HG03457 (cell line): Measurements from ENCODE around the gene RAB27B.
"Not testable (repeated sequence)": the region's sequence is repeated elsewhere in the genome, so short reads cannot be mapped to it uniquely, and the experiment has no call there.

Experiments
- ATAC-seq: cut with Tn5 transposase; IDR thresholded peaks from one replicate; pipeline ENCODE4 v1.9.1; 2021; ENCODE audit warnings: moderate number of reproducible peaks; ENCODE audit not compliant: unreplicated experiment

RAB27B gene, protein sequence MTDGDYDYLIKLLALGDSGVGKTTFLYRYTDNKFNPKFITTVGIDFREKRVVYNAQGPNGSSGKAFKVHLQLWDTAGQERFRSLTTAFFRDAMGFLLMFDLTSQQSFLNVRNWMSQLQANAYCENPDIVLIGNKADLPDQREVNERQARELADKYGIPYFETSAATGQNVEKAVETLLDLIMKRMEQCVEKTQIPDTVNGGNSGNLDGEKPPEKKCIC

DNA sequence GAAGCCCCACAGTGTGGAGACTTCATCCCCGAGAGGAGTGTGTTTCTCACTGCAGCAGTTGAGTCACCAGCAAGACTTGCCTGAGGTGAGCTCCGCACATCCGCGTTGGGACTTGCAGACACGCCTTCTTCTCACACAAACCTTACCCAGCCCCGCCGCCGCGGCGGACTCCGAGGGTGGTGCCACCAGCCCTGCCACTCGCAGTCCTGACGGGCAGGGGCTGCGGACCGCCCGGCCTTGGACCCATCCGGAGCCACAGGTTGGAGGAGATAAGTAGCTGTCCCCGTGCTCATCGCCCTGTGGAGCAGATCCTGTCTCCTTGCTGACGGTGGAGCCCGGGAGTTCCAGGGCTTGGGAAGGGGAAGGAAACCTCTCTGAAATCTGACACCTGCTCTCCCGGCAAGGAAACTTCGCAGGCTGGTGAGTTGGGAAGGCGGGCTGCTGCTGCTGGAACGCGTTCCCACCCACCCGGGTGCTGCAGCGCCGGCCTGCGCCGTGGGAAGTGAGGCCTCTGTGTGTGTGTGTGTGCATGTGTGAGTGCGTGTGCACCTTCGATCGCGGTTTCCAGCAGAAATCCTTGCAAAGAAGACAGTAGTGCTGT is at the start of gene RAB27B:
TSS of gene RAB27B (plus strand) at position 197 of the 601 bp plus-strand sequence. CDS start 49,109 bp downstream, outside the sequence.
- no peak for ATAC-seq

DNA sequence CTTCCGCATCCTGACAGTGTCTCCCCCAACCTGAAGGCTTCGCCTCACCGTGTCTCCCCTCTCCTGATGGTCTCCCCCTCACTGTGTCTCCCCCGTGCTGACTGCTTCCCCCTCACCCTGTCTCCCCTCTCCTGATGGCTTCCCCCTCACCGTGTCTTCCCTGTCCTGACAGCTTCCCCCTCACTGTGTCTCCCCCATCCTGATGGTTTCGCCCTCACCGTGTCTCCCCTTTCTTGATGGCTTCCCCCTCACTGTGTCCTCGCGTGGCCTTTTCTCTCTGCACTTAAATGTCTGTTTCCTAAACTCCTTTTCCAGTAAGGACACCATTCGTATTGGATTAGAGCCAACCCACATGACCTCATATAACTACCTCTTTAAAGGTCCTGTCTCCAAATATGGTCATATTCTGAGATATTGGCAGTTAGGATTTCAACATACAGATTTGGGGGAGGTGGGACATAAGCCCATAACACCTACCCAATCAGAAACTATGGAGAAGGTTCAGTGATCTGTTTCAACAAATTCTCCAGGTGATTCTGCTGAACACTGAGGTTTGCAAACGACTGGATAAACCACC is 47.9 kb upstream of the RAB27B start:
- ATAC-seq, result no peak

DNA sequence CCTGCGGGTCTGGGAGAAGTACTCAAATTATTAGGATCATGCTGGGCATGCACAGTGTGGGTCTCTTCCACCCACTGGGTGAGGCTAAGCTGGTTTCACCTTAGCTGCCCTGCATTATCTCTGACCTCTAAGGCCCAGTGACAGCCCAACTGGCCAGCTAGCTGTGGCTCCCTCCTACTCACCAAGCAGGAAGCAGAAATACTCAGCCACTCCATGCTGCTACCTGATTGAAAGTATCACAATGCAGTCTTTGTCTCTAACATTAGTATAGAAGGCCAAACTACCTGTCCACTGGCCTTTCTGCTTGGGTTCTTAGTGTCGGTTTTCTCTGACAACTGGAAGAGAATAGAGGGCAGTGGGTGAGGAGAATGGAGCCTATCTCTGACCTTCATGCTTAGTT is 47.3 kb upstream of the RAB27B start:
- ATAC-seq, result no peak

GRCh38 chr18:54783139-54783538 is 45.1 kb upstream of the RAB27B start:
- ATAC-seq, result no peak

DNA sequence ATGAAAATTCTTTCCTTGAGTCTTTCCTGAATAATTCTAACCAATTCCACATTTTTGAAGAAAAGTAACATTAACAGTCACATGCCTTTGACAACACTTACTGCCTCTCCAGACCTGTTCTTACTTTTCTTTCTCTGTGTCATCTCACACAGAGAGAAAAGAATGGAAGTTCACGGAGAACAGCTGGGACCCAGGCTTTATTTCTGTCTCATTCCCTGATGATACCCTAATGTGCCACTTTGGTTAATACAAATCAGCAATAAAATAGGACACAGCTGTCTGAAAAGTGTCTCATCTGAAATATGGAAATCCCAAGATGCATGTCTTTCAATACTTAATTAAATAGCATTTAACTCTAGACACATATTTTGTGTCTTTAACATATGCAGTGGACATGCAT is 42.1 kb upstream of the RAB27B start:
- no peak for ATAC-seq

GRCh38 chr18:54787121-54787520 is 41.2 kb upstream of the RAB27B start:
- no peak for ATAC-seq

GRCh38 chr18:54787616-54788015 is 40.7 kb upstream of the RAB27B start:
- no peak for ATAC-seq

DNA sequence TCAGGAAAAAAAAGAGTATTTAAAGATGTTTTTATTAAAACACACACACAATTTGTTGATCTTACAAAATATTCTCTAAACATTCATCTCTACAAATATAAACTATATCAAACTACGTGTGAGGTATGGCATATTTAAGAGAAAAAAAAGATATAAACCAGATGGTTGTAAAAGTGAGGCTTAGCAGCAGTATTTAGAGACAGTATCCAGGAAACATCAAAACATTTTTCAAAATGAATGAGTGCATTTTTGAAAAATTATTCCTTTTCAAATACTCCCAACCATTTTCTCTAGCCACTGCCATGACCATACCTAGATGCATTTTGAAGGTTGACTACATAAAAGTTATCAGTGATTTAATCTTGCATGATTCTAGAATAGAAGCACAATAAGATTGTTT is 38.2 kb upstream of the RAB27B start:
- ATAC-seq, result no peak

DNA sequence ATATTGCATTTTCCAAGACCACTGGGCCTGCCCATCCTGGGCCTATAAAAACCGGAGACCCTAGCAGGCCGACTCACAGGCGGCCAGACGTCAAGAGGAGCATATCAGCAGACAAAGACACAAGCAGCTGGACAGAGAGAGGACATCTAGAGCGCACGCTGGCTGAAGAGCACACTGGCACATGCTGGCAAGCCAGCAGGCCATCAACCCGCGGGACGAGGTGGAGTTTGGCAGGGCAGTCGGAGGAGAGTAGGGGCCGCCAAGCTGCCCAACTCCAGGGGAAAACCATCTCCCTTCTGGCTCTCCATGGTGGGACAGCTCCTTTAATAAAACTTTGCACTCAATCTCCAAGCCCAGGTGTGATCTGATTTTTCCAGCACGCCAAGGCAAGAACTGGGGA is 36.6 kb upstream of the RAB27B start:
- no peak for ATAC-seq

DNA sequence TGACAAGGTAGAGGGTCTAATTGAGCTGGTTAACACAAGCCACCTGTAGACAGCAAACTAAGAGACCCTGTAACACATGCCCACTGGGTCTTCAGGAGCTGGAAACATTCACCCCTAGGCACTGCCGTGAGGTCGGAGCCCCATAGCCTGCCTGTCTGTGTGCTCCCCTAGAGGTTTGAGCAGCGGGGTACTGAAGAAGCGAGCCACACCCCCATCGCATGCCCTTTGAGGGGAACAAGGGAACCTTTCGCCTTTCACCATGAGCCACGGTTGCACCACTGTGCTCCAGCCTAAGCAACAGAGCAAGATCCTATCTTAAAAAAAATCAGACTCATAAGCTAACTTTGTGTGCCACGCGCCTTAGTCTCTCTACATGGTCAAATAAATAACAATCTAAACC is 36.2 kb upstream of the RAB27B start:
- no peak for ATAC-seq

GRCh38 chr18:54794823-54795222 is 33.5 kb upstream of the RAB27B start:
- no peak for ATAC-seq

GRCh38 chr18:54798186-54798585 is 30.1 kb upstream of the RAB27B start:
- ATAC-seq, result no peak

DNA sequence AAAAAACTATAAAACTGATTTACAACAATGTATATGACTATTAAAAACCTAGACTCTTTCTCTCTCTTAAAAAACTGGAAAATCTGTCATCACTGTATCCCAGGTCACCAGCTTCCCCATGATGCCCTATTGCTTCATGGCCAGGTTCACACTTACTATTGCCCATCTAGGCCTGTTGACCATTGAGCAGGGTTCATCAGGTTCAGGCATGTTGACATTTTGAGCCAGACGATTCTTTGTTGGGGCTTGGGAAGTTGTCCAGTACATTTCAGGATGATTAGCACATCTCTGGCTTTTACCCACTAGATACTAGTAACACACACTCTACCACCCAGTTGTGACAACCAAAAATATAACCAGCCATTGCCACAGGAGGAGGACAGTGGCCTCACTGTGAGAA is 26.9 kb upstream of the RAB27B start:
- ATAC-seq, result no peak

- no peak for ATAC-seq
Measured at GRCh38 chr18:54802178-54802577, 26.1 kb upstream of the RAB27B start.

DNA sequence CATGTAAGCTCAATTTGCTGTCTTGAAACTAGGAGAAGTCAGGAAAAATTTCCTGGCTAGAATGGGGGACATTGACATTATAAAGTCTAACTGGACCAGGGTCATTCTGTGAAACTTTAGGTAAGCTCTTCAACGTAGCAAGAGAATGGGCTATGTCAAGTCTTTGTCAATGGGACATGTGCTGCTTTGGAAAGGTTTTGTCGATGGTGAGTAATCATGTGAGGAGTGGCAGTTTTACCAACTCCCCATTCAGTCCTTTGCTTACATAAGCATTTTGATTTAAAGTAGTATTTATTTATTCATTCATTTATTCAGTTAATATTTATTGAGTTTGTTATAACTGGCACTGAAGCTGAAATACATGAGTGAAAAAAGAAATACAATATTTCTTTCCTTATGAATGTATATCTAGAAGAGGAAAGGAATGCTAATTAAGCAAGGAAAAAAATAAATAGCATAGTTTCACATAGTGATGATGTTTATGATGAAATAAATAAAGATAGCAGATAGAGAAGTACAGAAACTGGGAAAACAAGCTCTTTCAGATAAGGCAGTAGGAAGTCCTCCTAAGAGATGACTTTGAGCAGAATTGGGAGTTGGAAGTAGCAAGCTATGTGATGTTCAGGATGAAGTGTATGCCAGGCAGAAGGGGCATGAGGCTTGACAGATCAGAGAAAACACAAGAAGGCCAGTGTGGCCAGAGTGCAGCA is 25.4 kb upstream of the RAB27B start:
- no peak for ATAC-seq

DNA sequence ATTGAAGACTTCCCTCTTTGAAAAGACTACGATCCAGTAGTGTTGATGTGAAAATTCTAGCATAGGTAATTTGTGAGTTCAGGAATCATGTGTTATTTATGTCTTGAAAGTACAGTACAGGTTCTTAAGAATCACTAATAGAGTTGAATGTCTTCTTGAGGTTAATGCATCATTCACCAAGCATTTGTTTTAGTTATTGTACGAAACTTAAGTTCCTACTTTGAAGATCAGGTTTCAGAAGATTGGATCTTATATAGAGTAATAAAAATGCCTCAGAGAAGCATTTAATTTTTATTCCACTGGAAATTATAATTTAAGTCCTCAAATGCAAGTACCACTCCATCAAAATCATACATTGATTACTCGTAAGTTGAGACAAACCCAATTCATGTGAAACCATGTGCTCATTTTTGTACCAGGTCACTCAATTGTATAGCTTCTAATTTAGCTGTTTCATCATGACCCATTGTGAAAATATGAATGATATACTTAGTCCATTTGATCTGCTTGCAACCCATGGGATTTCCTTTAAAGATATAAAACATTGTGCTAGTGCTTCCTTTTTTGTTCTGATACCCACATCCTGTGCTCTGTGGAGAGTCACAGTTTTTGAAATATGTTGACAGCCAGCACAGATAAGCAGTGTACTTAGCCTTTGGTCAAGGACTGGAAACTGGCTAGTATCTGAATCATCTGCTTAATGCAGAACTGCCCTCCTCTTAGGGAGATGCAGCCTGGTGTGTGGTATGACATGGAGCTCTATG is 22.5 kb upstream of the RAB27B start:
- ATAC-seq, result no peak

DNA sequence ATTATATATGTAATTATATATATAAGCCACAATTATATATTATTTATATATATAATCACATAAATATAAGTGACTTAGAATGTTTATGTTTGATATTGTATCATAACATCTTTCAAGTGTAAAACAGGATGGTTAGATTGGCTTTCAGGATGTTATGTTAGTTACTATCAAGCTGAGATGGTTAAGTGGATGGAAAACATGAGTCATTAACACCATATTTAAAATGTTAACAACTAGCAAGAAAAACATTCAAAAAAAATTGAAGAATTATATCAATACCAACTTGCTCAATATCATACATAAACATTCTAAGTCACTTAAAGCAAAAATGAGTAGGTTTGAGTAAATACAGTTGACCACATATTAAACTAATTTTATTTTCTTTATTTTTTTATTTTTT is 21.8 kb upstream of the RAB27B start:
- no peak for ATAC-seq

DNA sequence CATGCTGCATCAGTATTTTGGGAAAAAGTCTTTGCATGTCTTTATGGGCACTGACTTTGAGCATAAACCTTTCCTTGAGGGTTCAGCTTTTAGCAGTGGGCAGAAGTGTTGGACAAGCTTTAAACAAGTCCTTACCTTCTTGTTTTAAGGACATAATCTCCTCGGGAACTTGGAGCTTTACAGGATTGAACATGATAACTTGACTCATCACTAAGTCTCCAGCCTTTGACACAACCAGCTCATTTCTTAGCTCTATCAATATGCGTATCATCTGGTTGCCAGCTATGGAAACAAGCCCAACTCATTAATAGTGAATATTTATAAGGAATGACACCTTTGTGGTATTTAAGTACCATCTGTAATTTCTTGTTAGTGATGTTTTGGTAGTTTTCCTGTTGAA is 21.0 kb upstream of the RAB27B start:
- ATAC-seq, result no peak

DNA sequence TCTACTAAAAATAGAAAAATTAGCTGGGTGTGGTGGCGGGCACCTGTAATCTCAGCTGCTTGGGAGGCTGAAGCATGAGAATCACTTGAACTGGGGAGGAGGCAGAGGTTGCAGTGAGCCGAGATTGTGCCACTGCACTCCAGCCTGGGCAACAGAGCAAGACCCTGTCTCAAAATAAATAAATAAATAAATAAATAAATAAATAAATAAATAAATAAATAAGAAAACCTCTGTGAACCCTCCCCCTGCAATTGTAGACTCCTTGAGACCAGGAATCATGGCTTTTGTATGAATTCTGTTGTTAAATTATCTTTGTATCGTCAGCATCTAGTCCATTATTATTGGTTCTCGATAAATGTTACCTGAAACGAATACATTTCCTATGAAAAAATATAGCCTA is 17.6 kb upstream of the RAB27B start:
- not testable (repeated sequence) for ATAC-seq

GRCh38 chr18:54812885-54813284 is 15.4 kb upstream of the RAB27B start:
- ATAC-seq, result peak; percentile 77

DNA sequence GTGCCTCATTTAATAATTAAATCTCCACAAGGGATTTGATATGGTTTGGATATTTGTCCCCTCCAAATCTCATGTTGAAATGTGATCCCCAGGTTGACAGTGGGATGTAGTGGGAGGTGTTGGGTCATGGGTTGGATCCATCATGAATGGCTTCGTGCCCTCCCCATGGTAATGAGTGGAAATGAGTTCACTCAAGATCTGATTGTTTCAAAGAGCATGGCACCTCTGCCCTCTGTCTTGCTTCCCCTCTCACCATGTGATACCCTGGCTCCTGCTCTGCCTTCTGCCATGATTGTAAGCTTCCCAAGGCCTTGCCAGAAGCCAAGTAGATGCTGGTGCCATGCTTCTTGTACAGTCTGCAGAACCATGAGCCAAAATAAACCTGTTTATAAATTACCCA is 15.0 kb upstream of the RAB27B start:
- no peak for ATAC-seq
